Measurements from ENCODE around the gene PKD2L1.

Gene PKD2L1

GRCh38 chr10:100341953-100342626 lies 12.1 kb upstream of the PKD2L1 start:
- peak; percentile 78 for TF ChIP-seq CTCF (IDR thresholded peaks at IDR 0.05; ENCODE audit: low read depth, low read length, missing control alignments)
- no peak overlapping the region for H3K4me3 ChIP-seq (ENCODE audit: low read depth, low read length)
- DNase-seq (ENCODE audit: low read depth) = no peak
- in situ Hi-C loops (cut with HindIII; ENCODE audit: low sequenced_read_pairs) = loop anchor here (5.0 to 25.0 kb wide), 2 partner anchors 90 to 545 kb away; no protein-coding TSS in a partner anchor

- no peak for TF ChIP-seq CTCF (IDR thresholded peaks at IDR 0.05; ENCODE audit: low read depth, low read length, missing control alignments)
- no peak overlapping the region for H3K4me3 ChIP-seq (ENCODE audit: low read depth, low read length)
- no peak for DNase-seq (ENCODE audit: low read depth)
- in situ Hi-C loops (cut with HindIII; ENCODE audit: low sequenced_read_pairs) = loop anchor here (5.0 to 25.0 kb wide), 2 partner anchors 91 to 546 kb away; no protein-coding TSS in a partner anchor
Measured at GRCh38 chr10:100340948-100341847, 11.2 kb upstream of the PKD2L1 start.

- no peak for TF ChIP-seq CTCF (IDR thresholded peaks at IDR 0.05; ENCODE audit: low read depth, low read length, missing control alignments)
- no peak overlapping the region for H3K4me3 ChIP-seq (ENCODE audit: low read depth, low read length)
- no peak for DNase-seq (ENCODE audit: low read depth)
- in situ Hi-C loops (cut with HindIII; ENCODE audit: low sequenced_read_pairs) = loop anchor here (25.0 kb wide), 1 partner anchor 548 kb away; no protein-coding TSS in a partner anchor
Measured at GRCh38 chr10:100339236-100339635, 9.2 kb upstream of the PKD2L1 start.

GRCh38 chr10:100338434-100339036 lies 8.5 kb upstream of the PKD2L1 start:
- in situ Hi-C loops (cut with HindIII; ENCODE audit: low sequenced_read_pairs) = loop anchor here (25.0 kb wide), 1 partner anchor 549 kb away; no protein-coding TSS in a partner anchor
- DNase-seq (ENCODE audit: low read depth) = no peak
- no peak overlapping the region for H3K4me3 ChIP-seq (ENCODE audit: low read depth, low read length)
- peak; percentile 97 for TF ChIP-seq CTCF (IDR thresholded peaks at IDR 0.05; ENCODE audit: low read depth, low read length, missing control alignments)

- in situ Hi-C loops (cut with HindIII; ENCODE audit: low sequenced_read_pairs) = loop anchor here (25.0 kb wide), 1 partner anchor 553 kb away; no protein-coding TSS in a partner anchor
- no peak for DNase-seq (ENCODE audit: low read depth)
- H3K4me3 ChIP-seq (ENCODE audit: low read depth, low read length) = no peak overlapping the region
- no peak for TF ChIP-seq CTCF (IDR thresholded peaks at IDR 0.05; ENCODE audit: low read depth, low read length, missing control alignments)
Measured at GRCh38 chr10:100334762-100335161, 4.7 kb upstream of the PKD2L1 start.
